Measurements from ENCODE around the gene ZNF567.

ZNF567 gene

DNA sequence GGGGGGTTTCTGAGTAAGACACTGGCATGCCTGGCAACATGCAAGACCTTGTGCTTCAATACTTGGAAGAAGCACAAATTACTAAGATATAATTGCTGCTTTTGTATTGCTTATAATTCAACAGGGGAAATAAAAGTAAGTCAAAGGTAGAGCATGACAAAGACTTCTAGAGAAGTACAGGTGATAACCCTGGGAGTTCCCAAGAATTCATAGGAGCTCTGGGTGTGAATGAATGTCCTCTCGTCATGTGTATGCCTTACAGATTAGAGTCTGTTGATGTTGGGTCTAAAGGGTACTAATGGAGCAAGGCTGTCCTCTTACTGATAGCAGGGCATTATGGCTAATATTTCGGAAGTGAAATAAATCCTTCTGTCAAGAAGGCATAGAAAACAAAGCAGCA is 13.2 kb upstream of the ZNF567 start:
- TF ChIP-seq, protein P1, sequence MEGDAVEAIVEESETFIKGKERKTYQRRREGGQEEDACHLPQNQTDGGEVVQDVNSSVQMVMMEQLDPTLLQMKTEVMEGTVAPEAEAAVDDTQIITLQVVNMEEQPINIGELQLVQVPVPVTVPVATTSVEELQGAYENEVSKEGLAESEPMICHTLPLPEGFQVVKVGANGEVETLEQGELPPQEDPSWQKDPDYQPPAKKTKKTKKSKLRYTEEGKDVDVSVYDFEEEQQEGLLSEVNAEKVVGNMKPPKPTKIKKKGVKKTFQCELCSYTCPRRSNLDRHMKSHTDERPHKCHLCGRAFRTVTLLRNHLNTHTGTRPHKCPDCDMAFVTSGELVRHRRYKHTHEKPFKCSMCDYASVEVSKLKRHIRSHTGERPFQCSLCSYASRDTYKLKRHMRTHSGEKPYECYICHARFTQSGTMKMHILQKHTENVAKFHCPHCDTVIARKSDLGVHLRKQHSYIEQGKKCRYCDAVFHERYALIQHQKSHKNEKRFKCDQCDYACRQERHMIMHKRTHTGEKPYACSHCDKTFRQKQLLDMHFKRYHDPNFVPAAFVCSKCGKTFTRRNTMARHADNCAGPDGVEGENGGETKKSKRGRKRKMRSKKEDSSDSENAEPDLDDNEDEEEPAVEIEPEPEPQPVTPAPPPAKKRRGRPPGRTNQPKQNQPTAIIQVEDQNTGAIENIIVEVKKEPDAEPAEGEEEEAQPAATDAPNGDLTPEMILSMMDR (IDR thresholded peaks at IDR 0.05; ENCODE audit: low read depth, low read length) = no peak
- no peak for DNase-seq (ENCODE audit: extremely low read depth, low read depth)

DNA sequence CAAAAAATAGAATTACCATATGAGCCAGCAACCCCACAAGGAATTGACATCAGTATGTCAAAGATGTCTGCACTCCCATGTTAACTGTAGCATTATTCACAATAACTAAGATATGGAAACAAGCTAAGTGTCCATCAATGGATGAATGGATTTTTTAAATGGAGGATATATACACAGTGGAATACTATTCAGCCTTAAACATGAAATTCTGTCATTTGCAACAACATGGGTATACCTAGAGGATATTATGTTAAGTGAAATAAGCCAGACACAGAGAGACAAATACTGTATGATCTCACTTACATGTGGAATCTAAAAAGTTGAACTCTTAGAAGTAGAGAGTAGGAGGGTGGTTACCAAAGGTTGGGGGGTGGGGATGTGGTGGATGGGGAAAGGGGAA is 8.0 kb upstream of the ZNF567 start:
- no peak for DNase-seq (ENCODE audit: extremely low read depth, low read depth)
- TF ChIP-seq, protein P1 (IDR thresholded peaks at IDR 0.05; ENCODE audit: low read depth, low read length) = no peak

DNA sequence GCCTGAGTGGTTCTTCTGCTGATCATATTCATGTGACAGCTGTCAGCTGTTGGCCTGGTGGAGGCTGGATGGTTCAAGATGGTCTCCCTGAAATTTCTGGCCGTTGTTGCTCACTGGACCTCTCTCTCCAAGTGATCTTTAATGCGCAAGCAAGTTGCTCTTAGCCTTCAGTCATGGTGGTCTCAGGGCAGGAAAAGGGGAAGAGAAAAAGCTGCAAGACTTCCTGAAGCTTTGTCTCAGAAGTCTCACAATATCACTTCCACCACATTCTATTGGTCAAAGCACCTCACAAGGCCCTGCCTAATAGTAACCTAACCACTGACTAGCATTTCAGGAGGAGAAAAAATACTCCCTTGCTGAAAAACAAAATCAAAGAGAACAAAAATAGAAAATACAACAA is 1.6 kb upstream of the ZNF567 start:
- TF ChIP-seq, protein P1 (IDR thresholded peaks at IDR 0.05; ENCODE audit: low read depth, low read length) = no peak
- no peak for DNase-seq (ENCODE audit: extremely low read depth, low read depth)

DNA sequence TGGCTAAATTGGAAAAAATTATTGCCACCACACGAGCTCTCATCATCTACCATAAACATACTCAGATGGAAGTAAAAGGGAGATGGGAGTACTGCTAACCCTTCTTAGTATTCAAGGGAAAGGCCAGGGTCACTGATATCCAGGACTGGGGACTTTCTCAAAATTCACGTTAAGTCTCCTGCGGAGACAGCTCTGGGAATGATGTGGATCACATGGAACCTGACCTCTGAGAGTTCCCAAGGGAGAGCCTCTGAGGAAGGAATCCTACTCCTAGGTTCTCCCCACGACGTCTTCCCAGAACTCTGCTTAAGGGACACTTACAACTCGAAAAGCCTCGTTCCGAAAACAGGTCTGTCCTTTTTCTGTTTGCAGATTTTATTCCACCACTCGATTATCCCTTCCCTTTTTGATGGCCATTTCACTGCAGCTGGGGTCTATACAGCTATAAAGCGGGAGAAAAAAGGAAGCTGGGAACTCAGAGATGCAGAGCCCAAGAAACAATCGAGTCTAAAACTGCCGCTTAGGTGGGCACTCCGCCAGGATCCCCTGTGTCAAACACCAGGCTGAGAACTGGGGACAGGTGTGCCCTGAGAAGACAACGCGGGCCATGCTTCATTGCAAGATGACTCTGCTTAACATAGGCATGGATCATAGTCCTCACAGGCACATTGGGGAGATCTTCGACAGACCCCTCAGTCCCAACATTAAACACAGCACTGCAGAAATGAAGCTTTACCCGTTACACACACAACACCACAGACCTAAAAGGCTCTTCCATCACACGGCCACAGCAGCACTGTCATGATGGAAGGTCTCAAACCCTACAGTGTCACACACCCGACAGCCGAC is 823 bp upstream of the ZNF567 start:
- TF ChIP-seq, protein P1 (IDR thresholded peaks at IDR 0.05; ENCODE audit: low read depth, low read length) = no peak
- no peak for DNase-seq (ENCODE audit: extremely low read depth, low read depth)

GRCh38 chr19:36688058-36688457 is 646 bp downstream of the ZNF567 start:
- DNase-seq (ENCODE audit: extremely low read depth, low read depth) = no peak
- TF ChIP-seq, protein P1 (IDR thresholded peaks at IDR 0.05; ENCODE audit: low read depth, low read length) = no peak

DNA sequence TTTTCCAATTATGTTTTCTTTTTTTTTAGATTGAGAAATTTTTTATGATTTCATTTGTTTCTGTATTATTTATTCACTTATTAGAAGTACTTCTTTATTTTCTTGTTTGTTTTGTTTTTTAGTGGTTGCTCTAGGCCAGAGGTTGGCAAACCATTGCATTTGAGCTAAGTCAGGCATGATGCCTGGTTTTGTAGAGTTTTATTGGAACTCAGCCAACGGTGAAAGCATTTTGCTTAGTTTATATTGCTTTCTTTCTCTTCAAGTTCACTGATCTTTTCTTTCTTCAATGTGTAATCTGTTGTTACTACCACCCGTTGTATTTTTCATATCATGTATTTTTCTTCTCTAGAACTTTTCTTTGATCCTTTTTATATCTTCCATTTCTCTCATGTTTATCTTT is 19.7 kb downstream of the ZNF567 start:
- TF ChIP-seq, protein P1 (IDR thresholded peaks at IDR 0.05; ENCODE audit: low read depth, low read length) = no peak
- no peak for DNase-seq (ENCODE audit: extremely low read depth, low read depth)

DNA sequence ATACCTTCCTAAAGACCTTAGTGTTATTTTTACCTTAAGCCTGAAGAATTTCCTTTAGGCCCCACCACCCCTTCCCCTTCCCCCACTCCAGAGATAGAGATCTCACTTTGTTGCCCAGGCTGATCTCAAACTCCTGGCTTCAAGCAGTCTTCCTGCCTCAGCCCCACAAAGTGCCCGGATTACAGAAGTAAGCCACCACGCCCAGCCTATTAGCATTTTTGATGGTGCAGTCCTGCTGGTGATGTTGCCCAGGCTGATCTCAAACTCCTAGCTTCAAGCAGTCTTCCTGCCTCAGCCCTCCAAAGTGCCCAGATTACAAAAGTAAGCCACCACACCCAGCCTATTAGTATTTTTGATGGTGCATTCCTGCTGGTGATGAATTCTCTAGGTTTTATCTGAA is 22.0 kb downstream of the ZNF567 start:
- no peak for DNase-seq (ENCODE audit: extremely low read depth, low read depth)
- TF ChIP-seq, protein P1 (IDR thresholded peaks at IDR 0.05; ENCODE audit: low read depth, low read length) = no peak
